ENCODE results near the gene ARL13B. TPM values are rescaled to one million over a fixed set of nuclear protein-coding genes. Genes with fewer than 3 reads are reported as not detected.

Gene ARL13B
- total RNA-seq, 3 donors from 2014 or later, result 7.4 to 12.6 (median 12.1) TPM

DNA sequence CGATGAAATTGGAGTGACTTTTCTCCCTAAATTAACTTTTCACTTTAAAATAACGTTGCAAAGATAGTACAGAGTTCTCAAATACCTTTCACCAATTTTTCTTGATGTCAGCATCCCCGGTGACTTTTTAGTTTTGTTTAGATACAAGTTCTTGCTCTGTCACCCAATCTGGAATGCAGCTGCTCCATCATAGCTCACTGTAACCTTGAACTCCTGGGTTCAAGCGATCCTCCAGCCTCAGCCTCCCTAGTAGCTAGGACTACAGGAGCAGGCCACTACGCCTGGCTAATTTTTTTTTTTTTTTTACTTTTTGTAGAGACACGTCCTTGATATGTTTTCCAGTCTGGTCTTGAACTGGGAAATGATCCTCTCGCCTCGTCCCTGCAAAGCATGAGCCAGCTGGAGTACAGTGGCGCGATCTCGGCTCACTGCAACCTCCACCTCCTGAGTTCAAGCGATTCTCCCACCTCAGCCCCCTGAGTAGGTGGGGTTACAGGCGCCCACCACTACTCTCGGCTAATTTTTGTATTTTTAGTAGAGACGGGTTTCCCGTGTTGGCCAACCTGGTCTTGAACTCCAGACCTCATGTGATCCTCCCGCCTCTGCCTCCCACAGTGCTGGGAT, 83.7 kb downstream of the ARL13B start:
- no peak for DNase-seq (ENCODE audit: low spot score in 2 of 2)
- no peaks in the 10 kb centered on the region for H3K4me1 ChIP-seq
- H3K9me3 ChIP-seq, result no peaks in the 10 kb centered on the region
- no peaks in the 10 kb centered on the region for H3K36me3 ChIP-seq
- no peaks in the 10 kb centered on the region for H3K27me3 ChIP-seq
- intact Hi-C loops (cut with DNase I; ENCODE audit: low total_unique reads), result no loop called here
- peak overlapping the region; percentile 98 to 99 for H3K27ac ChIP-seq
- H3K4me3 ChIP-seq, result peak overlapping the region; percentile 71 to 86 (median 75)
- TF ChIP-seq POLR2A (IDR thresholded peaks at IDR 0.05) (no peak), POLR2AphosphoS5 (IDR thresholded peaks at IDR 0.05) (no peak)
- TF ChIP-seq, protein P1, sequence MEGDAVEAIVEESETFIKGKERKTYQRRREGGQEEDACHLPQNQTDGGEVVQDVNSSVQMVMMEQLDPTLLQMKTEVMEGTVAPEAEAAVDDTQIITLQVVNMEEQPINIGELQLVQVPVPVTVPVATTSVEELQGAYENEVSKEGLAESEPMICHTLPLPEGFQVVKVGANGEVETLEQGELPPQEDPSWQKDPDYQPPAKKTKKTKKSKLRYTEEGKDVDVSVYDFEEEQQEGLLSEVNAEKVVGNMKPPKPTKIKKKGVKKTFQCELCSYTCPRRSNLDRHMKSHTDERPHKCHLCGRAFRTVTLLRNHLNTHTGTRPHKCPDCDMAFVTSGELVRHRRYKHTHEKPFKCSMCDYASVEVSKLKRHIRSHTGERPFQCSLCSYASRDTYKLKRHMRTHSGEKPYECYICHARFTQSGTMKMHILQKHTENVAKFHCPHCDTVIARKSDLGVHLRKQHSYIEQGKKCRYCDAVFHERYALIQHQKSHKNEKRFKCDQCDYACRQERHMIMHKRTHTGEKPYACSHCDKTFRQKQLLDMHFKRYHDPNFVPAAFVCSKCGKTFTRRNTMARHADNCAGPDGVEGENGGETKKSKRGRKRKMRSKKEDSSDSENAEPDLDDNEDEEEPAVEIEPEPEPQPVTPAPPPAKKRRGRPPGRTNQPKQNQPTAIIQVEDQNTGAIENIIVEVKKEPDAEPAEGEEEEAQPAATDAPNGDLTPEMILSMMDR (IDR thresholded peaks at IDR 0.05), result no peak

DNA sequence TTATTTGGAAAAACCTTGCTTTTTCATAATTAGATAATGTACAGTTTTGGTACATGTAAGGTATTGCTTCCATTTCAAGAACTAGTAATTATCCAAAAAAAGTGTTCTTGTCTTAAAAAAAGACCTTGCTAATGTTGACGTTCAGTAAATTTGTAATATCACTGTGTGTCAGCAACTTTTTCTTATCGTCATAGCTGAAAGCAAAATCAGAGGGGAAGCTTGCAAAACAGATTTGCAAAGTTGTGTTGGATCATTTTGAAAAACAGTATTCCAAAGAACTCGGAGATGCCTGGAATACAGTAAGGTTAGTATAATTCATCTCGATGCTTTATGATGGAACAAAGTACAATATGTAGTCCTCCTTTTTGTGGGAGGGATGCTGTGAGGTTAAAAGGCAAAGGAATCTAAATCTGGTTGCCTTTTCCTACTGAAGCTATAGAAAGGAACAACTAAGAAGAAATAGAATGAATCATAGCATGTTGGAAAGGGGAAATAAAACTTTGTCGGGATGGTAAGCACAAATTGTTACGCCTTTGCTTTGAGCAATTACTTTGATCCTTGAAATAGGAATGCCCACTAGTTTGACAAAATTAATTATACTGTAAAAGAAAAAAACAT, 84.4 kb downstream of the ARL13B start:
- Histone ChIP-seq H3K4me1 (no peaks in the 10 kb centered on the region), H3K27me3 (no peaks in the 10 kb centered on the region), H3K9me3 (no peaks in the 10 kb centered on the region), H3K4me3 (peak overlapping the region in 2 of 3 donors; percentile 75 to 86), H3K27ac (no peak overlapping the region), H3K36me3 (no peaks in the 10 kb centered on the region)
- no peak for DNase-seq (ENCODE audit: low spot score in 2 of 2)
- TF ChIP-seq, protein P1 (IDR thresholded peaks at IDR 0.05), result no peak
- TF ChIP-seq POLR2AphosphoS5 (IDR thresholded peaks at IDR 0.05), result no peak
- no peak for TF ChIP-seq POLR2A (IDR thresholded peaks at IDR 0.05)
- intact Hi-C loops (cut with DNase I; ENCODE audit: low total_unique reads), result no loop called here

DNA sequence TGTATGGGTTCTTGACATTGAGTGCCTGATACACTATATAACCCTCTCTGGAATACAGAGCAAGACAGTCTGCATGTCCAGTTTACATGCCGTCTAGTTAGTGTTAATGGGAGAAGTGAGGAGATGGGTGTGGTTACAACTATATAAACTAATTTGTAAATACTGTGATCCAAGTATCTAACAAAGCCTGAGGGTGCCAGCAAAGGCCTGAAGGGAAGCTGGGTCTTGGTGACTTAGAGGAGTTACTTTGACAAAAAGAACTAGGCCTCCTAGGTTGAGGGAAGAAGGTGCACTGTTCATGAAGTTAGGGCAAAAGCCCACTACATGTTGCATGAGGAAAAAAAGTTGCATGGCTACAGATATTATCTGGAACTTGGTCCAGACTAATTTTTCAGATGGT, 85.2 kb downstream of the ARL13B start:
- no peak overlapping the region for H3K4me3 ChIP-seq
- intact Hi-C loops (cut with DNase I; ENCODE audit: low total_unique reads), result no loop called here
- H3K4me1 ChIP-seq, result no peaks in the 10 kb centered on the region
- H3K27me3 ChIP-seq, result no peaks in the 10 kb centered on the region
- no peak overlapping the region for H3K27ac ChIP-seq
- no peaks in the 10 kb centered on the region for H3K36me3 ChIP-seq
- no peaks in the 10 kb centered on the region for H3K9me3 ChIP-seq
- no peak for DNase-seq (ENCODE audit: low spot score in 2 of 2)
- no peak for TF ChIP-seq POLR2A (IDR thresholded peaks at IDR 0.05)
- no peak for TF ChIP-seq POLR2AphosphoS5 (IDR thresholded peaks at IDR 0.05)
- TF ChIP-seq, protein P1 (IDR thresholded peaks at IDR 0.05), result no peak

DNA sequence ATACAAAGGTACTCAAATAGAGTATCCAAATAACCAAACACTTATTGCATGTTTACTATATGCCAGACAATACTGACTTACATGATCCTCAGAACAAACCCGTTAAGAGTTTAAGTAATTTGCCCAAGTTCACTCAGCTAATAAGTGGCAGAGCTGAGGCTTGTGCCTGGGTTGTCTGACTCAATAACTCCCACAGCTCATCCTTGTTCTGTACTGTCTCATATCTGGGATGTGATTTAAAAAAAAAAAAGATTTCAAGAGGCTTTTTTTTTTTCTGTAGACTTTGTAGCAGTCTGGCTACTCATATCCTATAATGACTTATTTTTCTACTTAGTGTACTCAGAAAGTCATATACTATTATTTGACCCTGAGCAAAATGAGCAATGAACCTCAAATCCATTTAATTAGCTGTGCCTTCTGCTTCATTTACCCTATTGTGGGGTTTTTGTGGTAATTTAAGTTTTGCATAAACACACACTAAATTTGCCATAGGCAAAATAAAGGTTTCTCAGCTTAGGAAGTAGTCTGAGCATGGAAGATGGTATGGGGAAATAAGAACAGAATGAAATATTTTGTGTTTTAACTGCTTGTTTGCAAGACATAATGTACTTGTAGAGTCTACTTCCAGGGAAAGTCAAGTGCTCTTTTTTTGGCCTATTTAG, 86.0 kb downstream of the ARL13B start:
- H3K27me3 ChIP-seq, result no peaks in the 10 kb centered on the region
- TF ChIP-seq, protein P1 (IDR thresholded peaks at IDR 0.05), result no peak
- TF ChIP-seq POLR2A (IDR thresholded peaks at IDR 0.05) (no peak), POLR2AphosphoS5 (IDR thresholded peaks at IDR 0.05) (no peak)
- no peak overlapping the region for H3K27ac ChIP-seq
- DNase-seq (ENCODE audit: low spot score in 2 of 2), result no peak
- H3K9me3 ChIP-seq, result no peaks in the 10 kb centered on the region
- intact Hi-C loops (cut with DNase I; ENCODE audit: low total_unique reads), result no loop called here
- no peak overlapping the region for H3K4me3 ChIP-seq
- no peaks in the 10 kb centered on the region for H3K4me1 ChIP-seq
- no peaks in the 10 kb centered on the region for H3K36me3 ChIP-seq
